Suprapubic skin (tissue), 4 donors: ENCODE data around the gene HOXC10. TPM values are rescaled to one million over a fixed set of nuclear protein-coding genes. Genes with fewer than 3 reads are reported as not detected.

Source experiments
- DNase-seq, 2 donors: peaks; one replicate each; pipeline ENCODE4 v3.0.0-alpha.2; 2019; ENCODE audit warnings: low spot score in 2 of 2
- H3K27ac ChIP-seq: fragments of 200-600 bp; sonication (generic); one replicate; pipeline ENCODE4 v1.5.1; 2019
- H3K27me3 ChIP-seq: fragments of 200-600 bp; sonication (generic); one replicate; pipeline ENCODE4 v1.5.1; 2019
- H3K36me3 ChIP-seq: fragments of 200-600 bp; sonication (generic); one replicate; pipeline ENCODE4 v1.5.1; 2019
- H3K4me1 ChIP-seq: fragments of 200-600 bp; sonication (generic); one replicate; pipeline ENCODE4 v1.5.1; 2019
- H3K4me3 ChIP-seq: fragments of 200-600 bp; sonication (generic); one replicate; pipeline ENCODE4 v1.5.1; 2019; ENCODE audit warnings: mild to moderate bottlenecking
- H3K9me3 ChIP-seq: fragments of 200-600 bp; sonication (generic); one replicate; pipeline ENCODE4 v1.5.1; 2019
- CTCF ChIP-seq, 2 donors: fragments of 200-600 bp in 1 of 2; fragments of 450-650 bp in 1 of 2; sonication (generic) in 1 of 2; IDR thresholded peaks; one replicate each; pipeline ENCODE4 v1.5.1; 2016 to 2019; ENCODE audit warnings: antibody characterized with exemption in 2 of 2, mild to moderate bottlenecking in 1 of 2, moderate library complexity in 1 of 2
- EP300 ChIP-seq: sonication (generic); formaldehyde crosslinking; IDR thresholded peaks from one replicate; pipeline ENCODE4 v1.6.1; 2017; ENCODE audit warnings: antibody characterized with exemption
- POLR2A ChIP-seq, 2 donors: fragments of 450-650 bp; IDR thresholded peaks; one replicate each; pipeline ENCODE4 v1.6.1; 2017; ENCODE audit warnings: antibody characterized with exemption in 2 of 2, mild to moderate bottlenecking in 2 of 2, moderate library complexity in 2 of 2
- POLR2AphosphoS5 ChIP-seq, 3 donors: sonication (generic); formaldehyde crosslinking; IDR thresholded peaks; one replicate each; pipeline ENCODE4 v1.6.1; 2017; ENCODE audit warnings: antibody characterized with exemption in 3 of 3
- WGBS: methylation state at CpG from one replicate; pipeline ENCODE4 v1.1.5; 2018; 5-methylcytosine and 5-hydroxymethylcytosine counted together
- total RNA-seq, 4 donors: library from RNA; depleted of rRNA; stranded (reverse); fragments of >200 nt; gene quantifications; one replicate each; pipeline ENCODE4 v1.1.0, GENCODE V29; 2016

HOXC10 gene
- total RNA-seq, 4 donors from 2014 or later = 8.8 to 24.7 (median 13.3) TPM

- peaks cover 78% of the 10 kb centered on the region for H3K4me1 ChIP-seq
- H3K27me3 ChIP-seq = peaks cover 18% of the 10 kb centered on the region
- peak overlapping the region; percentile 78 for H3K4me3 ChIP-seq
- H3K36me3 ChIP-seq = no peaks in the 10 kb centered on the region
- no peak for DNase-seq
- no peaks in the 10 kb centered on the region for H3K9me3 ChIP-seq
- H3K27ac ChIP-seq = peak overlapping the region; percentile 98
- TF ChIP-seq CTCF (IDR thresholded peaks at IDR 0.05) (no peak), POLR2AphosphoS5 (IDR thresholded peaks at IDR 0.05) (no peak), POLR2A (IDR thresholded peaks at IDR 0.05) (no peak), EP300 (no peak)
- WGBS = 12% methylated on average over 3 of the region's 3 CpGs
Measured at GRCh38 chr12:54016051-54016450, 31.1 kb downstream of the HOXC10 start.

GRCh38 chr12:54016478-54016964 lies 31.6 kb downstream of the HOXC10 start:
- 1% methylated on average over 25 of the region's 25 CpGs for WGBS
- peaks cover 20% of the 10 kb centered on the region for H3K27me3 ChIP-seq
- no peak for DNase-seq

GRCh38 chr12:54017027-54017788 lies 32.3 kb downstream of the HOXC10 start:
- Histone ChIP-seq H3K27me3 (peaks cover 20% of the 10 kb centered on the region), H3K27ac (peak overlapping the region; percentile 98), H3K4me1 (peaks cover 82% of the 10 kb centered on the region), H3K9me3 (no peaks in the 10 kb centered on the region), H3K36me3 (no peaks in the 10 kb centered on the region), H3K4me3 (peak overlapping the region; percentile 78)
- no peak for DNase-seq
- WGBS = 2% methylated on average over 24 of the region's 24 CpGs
- TF ChIP-seq POLR2AphosphoS5 (IDR thresholded peaks at IDR 0.05) (no peak), POLR2A (IDR thresholded peaks at IDR 0.05) (no peak), CTCF (IDR thresholded peaks at IDR 0.05) (no peak), EP300 (no peak)

More at GRCh38 chr12:54016478-54016964, 31.6 kb downstream of the HOXC10 start:
- H3K36me3 ChIP-seq = no peaks in the 10 kb centered on the region
- no peak for TF ChIP-seq POLR2AphosphoS5 (IDR thresholded peaks at IDR 0.05)
- no peak for TF ChIP-seq POLR2A (IDR thresholded peaks at IDR 0.05)
- TF ChIP-seq EP300 = no peak
- no peak for TF ChIP-seq CTCF (IDR thresholded peaks at IDR 0.05)
- no peaks in the 10 kb centered on the region for H3K9me3 ChIP-seq
- peak overlapping the region; percentile 78 for H3K4me3 ChIP-seq
- H3K4me1 ChIP-seq = peaks cover 79% of the 10 kb centered on the region
- H3K27ac ChIP-seq = peak overlapping the region; percentile 98

- peak in 2 of 3 donors; percentile 30 to 53 for TF ChIP-seq POLR2AphosphoS5 (IDR thresholded peaks at IDR 0.05)
- peak in 1 of 2 donors; percentile 31 for TF ChIP-seq POLR2A (IDR thresholded peaks at IDR 0.05)
- TF ChIP-seq CTCF (IDR thresholded peaks at IDR 0.05) = no peak
- Histone ChIP-seq H3K9me3 (no peaks in the 10 kb centered on the region), H3K36me3 (no peaks in the 10 kb centered on the region), H3K27me3 (peaks cover 20% of the 10 kb centered on the region), H3K27ac (peak overlapping the region; percentile 98), H3K4me1 (peaks cover 84% of the 10 kb centered on the region), H3K4me3 (peak overlapping the region; percentile 78)
- peak; percentile 94 for DNase-seq
- WGBS = under 1% methylated on average over 15 of the region's 34 CpGs
Measured at GRCh38 chr12:54017878-54018467, 33.0 kb downstream of the HOXC10 start.

GRCh38 chr12:54018468-54018984 lies 33.6 kb downstream of the HOXC10 start:
- no peak for DNase-seq
- 0% methylated on average over 18 of the region's 29 CpGs for WGBS
- H3K27me3 ChIP-seq = peaks cover 16% of the 10 kb centered on the region
- TF ChIP-seq POLR2A (IDR thresholded peaks at IDR 0.05) (no peak), CTCF (IDR thresholded peaks at IDR 0.05) (no peak), EP300 (no peak), POLR2AphosphoS5 (IDR thresholded peaks at IDR 0.05) (no peak)
- H3K4me1 ChIP-seq = peaks cover 84% of the 10 kb centered on the region
- H3K4me3 ChIP-seq = peak overlapping the region; percentile 78
- H3K27ac ChIP-seq = peak overlapping the region; percentile 98
- H3K9me3 ChIP-seq = no peaks in the 10 kb centered on the region
- H3K36me3 ChIP-seq = no peaks in the 10 kb centered on the region
